BE2C (cell line): ENCODE data around the gene HDX.

Experiments used
- DNase-seq: peaks from one replicate; pipeline ENCODE4 v3.0.0-alpha.2; 2020
- H3K27me3 ChIP-seq: fragments of 250-450 bp; sonication (Bioruptor Pico); 2 replicates; pipeline ENCODE4 v1.5.1; 2020; ENCODE audit warnings: mild to moderate bottlenecking
- H3K36me3 ChIP-seq: fragments of 250-450 bp; sonication (Bioruptor Pico); 2 replicates; pipeline ENCODE4 v1.5.1; 2020; ENCODE audit warnings: mild to moderate bottlenecking
- H3K4me1 ChIP-seq: fragments of 250-450 bp; sonication (Bioruptor Pico); 2 replicates; pipeline ENCODE4 v1.5.1; 2020
- H3K4me3 ChIP-seq: 2 replicates; pipeline ENCODE4 v1.5.1; 2011; ENCODE audit warnings: low read depth, low read length
- H3K9me3 ChIP-seq: fragments of 250-450 bp; sonication (Bioruptor Pico); 2 replicates; pipeline ENCODE4 v1.5.1; 2020
- TF ChIP-seq, protein P1 (sequence below): IDR thresholded peaks from 2 replicates; pipeline ENCODE4 v1.5.1; 2012; ENCODE audit warnings: mild to moderate bottlenecking, low read depth, low read length

Gene HDX

DNA sequence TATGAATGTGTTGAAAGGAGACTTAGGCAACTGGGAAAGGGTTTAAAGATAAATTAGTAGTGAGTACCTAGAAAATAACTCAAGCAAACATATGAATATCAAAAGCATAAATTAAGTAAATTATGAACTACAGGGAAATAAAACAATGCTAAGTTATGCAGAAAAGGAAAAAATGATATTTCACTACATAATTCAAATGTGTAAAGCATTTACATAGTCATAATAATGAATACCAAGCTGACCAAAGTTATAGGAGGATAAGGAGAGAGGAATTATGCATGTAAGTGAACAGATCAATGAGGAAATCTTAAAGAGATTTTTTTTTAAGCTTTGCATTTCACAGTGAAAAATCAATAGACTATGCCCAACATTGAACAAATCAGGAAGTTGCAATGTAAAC lies 145.0 kb downstream of the HDX start:
- H3K36me3 ChIP-seq, result no peaks in the 10 kb centered on the region
- no peak overlapping the region for H3K4me3 ChIP-seq
- no peaks in the 10 kb centered on the region for H3K27me3 ChIP-seq
- no peaks in the 10 kb centered on the region for H3K4me1 ChIP-seq
- TF ChIP-seq, protein P1, sequence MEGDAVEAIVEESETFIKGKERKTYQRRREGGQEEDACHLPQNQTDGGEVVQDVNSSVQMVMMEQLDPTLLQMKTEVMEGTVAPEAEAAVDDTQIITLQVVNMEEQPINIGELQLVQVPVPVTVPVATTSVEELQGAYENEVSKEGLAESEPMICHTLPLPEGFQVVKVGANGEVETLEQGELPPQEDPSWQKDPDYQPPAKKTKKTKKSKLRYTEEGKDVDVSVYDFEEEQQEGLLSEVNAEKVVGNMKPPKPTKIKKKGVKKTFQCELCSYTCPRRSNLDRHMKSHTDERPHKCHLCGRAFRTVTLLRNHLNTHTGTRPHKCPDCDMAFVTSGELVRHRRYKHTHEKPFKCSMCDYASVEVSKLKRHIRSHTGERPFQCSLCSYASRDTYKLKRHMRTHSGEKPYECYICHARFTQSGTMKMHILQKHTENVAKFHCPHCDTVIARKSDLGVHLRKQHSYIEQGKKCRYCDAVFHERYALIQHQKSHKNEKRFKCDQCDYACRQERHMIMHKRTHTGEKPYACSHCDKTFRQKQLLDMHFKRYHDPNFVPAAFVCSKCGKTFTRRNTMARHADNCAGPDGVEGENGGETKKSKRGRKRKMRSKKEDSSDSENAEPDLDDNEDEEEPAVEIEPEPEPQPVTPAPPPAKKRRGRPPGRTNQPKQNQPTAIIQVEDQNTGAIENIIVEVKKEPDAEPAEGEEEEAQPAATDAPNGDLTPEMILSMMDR, result no peak
- no peak for DNase-seq
- H3K9me3 ChIP-seq, result no peaks in the 10 kb centered on the region

DNA sequence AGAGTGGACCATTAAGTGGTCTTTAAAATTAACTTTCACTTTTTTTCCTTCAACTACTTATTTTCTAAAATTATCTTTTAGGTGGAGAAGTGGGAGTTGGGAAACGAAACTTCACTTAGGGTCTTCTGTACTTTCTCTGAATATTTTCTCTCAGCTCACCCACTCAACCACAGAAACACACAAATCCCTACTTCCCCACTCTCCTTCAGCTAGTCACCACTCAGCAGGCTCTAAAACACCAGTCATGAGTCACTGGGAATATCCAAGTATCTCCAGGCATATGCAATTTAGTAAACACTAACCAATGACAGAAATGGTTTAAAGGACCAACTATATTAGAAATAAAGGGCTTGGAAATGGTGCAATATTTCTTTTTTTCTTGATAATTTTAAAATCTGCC lies 161.3 kb downstream of the HDX start:
- Histone ChIP-seq H3K9me3 (no peaks in the 10 kb centered on the region), H3K36me3 (no peaks in the 10 kb centered on the region), H3K27me3 (no peaks in the 10 kb centered on the region), H3K4me1 (no peaks in the 10 kb centered on the region), H3K4me3 (no peak overlapping the region)
- DNase-seq, result no peak
- TF ChIP-seq, protein P1, result no peak

DNA sequence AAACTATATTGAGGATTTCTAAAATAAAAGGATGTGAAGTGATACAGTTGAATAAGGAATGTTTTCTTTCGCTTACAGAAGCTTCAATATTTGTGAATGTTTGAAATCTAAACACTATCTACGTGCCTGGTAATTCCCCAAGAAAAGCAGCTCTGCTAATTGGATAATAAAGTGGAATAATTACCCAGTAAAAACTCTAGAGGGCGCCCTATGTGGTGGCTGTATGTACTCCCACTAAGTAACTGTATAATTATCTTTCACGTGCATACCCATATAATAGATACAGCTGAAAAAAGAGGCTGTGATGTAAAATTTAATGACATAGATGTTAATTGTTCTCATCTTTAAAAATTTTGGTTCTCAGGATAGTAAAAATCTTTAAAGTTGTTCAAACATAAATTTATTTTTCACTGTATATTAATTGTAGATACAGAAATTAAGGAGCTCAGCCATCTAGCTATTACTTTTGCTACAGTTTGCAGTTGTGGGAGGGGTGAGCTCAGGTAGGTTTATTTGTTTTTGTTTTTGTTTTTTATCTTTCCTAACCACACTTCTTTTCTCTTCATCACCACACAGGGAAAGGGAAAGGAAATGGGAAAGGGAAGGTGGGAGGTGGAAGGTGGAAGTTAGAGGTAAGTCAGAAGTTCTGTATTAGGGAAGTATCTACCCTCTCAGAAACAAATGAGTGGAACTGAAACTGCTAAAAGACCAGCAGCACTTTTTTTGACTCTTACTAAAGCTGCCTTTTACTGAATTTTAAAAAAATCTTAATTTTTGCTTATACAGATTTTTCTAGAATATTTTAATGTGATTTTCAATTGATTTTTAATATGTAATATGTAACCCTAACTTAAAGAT lies 162.5 kb downstream of the HDX start:
- TF ChIP-seq, protein P1, result peak; percentile 55
- no peaks in the 10 kb centered on the region for H3K27me3 ChIP-seq
- peak; percentile 6 for DNase-seq

DNA sequence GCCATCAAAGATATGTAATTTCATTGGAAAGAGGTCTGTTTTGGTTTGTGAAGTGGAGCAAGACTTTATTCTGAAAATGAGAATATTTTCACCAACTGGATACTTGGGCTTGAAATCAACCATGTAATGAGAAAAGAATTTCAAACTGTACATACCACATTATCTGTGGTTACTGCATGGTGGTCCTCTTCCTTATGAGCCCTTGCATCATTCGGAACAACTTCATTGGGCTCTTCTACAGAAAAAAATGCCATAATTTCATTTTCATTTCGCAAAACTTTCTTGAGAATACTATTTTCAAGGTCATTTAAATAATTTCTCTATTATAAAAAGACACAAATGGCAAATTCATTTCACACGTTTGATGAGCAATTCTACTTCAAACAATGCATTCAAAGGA lies 165.6 kb downstream of the HDX start:
- Histone ChIP-seq H3K4me1 (no peaks in the 10 kb centered on the region; the same call in 1 of the 2 replicates), H3K36me3 (no peaks in the 10 kb centered on the region), H3K27me3 (no peaks in the 10 kb centered on the region), H3K4me3 (no peak overlapping the region), H3K9me3 (no peaks in the 10 kb centered on the region)
- no peak for DNase-seq
- TF ChIP-seq, protein P1, result no peak

More for the DNA sequence above, 162.5 kb downstream of the HDX start:
- H3K36me3 ChIP-seq, result no peaks in the 10 kb centered on the region
- no peaks in the 10 kb centered on the region for H3K4me1 ChIP-seq
- H3K4me3 ChIP-seq, result no peak overlapping the region
- H3K9me3 ChIP-seq, result no peaks in the 10 kb centered on the region

DNA sequence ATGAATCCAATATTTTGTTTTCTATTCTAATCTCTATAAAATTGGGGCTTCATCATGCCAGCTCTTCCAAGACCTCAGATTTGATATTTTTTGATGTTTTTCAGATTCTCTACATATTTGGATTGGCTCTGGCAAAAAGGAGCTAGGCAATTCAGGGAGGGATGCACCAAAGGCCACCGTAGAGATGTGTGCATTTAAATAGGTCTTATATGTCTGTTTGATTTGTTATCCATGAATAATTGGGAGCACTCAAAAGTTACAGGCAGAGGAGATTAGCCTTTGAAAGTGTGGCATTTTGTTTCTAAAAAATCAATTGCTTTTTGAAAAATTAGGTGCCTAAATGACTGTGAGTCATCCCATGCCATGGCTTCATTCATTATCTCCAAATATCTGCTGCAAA lies 167.1 kb downstream of the HDX start:
- no peak overlapping the region for H3K4me3 ChIP-seq
- H3K9me3 ChIP-seq, result no peaks in the 10 kb centered on the region
- no peaks in the 10 kb centered on the region; the same call in 1 of the 2 replicates for H3K4me1 ChIP-seq
- no peak for DNase-seq
- no peaks in the 10 kb centered on the region for H3K36me3 ChIP-seq
- TF ChIP-seq, protein P1, result no peak
- H3K27me3 ChIP-seq, result no peaks in the 10 kb centered on the region
